HL-60 (cell line): ENCODE data around the gene STAB2.

Source experiments
- DNase-seq, 2 experiments: peaks; one replicate each; pipeline ENCODE4 v3.0.0-alpha.2; 2010 to 2020; ENCODE audit warnings: low read depth in 1 of 2, low spot score in 1 of 2
- H3K27ac ChIP-seq: fragments of 250-450 bp; sonication (Bioruptor Pico); replicated peaks from 2 replicates; pipeline ENCODE4 v1.5.1; 2020; ENCODE audit warnings: mild to moderate bottlenecking, moderate library complexity
- H3K27me3 ChIP-seq: fragments of 250-450 bp; sonication (Bioruptor Pico); 2 replicates; pipeline ENCODE4 v1.5.1; 2021; ENCODE audit warnings: mild to moderate bottlenecking, moderate library complexity; ENCODE audit not compliant: insufficient read depth, poor library complexity, severe bottlenecking
- H3K4me3 ChIP-seq: replicated peaks from 2 replicates; pipeline ENCODE4 v1.5.1; 2011; ENCODE audit warnings: mild to moderate bottlenecking, control low read depth, low read length; ENCODE audit not compliant: insufficient read depth
- CTCF ChIP-seq: IDR thresholded peaks from one replicate; pipeline ENCODE4 v1.5.1; 2011; ENCODE audit warnings: low read length, control low read depth, inconsistent platforms; ENCODE audit not compliant: insufficient read depth
- GABPA ChIP-seq: IDR thresholded peaks from 2 replicates; pipeline ENCODE4 v1.6.1; 2012; ENCODE audit warnings: low read depth
- POLR2AphosphoS5 ChIP-seq: IDR thresholded peaks from 2 replicates; pipeline ENCODE4 v1.6.1; 2012; ENCODE audit warnings: low read depth
- REST ChIP-seq: IDR thresholded peaks from 2 replicates; pipeline ENCODE4 v1.6.1; 2012; ENCODE audit warnings: low read depth; ENCODE audit not compliant: insufficient replicate concordance
- SPI1 ChIP-seq: IDR thresholded peaks from 2 replicates; pipeline ENCODE4 v1.6.1; 2012; ENCODE audit warnings: low read depth, mild to moderate bottlenecking, borderline replicate concordance

The STAB2 gene

GRCh38 chr12:103569278-103569677 lies 17.8 kb upstream of the STAB2 start:
- TF ChIP-seq CTCF (no peak), SPI1 (no peak), POLR2AphosphoS5 (no peak)
- H3K27me3 ChIP-seq: peaks cover 15% of the 10 kb centered on the region

GRCh38 chr12:103571286-103571685 lies 15.8 kb upstream of the STAB2 start:
- Histone ChIP-seq H3K27me3 (peaks cover 15% of the 10 kb centered on the region), H3K4me3 (no peak overlapping the region), H3K27ac (no peak overlapping the region)
- TF ChIP-seq GABPA: no peak
- no peak for TF ChIP-seq SPI1
- no peak for TF ChIP-seq CTCF
- TF ChIP-seq POLR2AphosphoS5: no peak
- no peak for TF ChIP-seq REST
- no peak for DNase-seq

More at GRCh38 chr12:103569278-103569677, 17.8 kb upstream of the STAB2 start:
- no peak overlapping the region for H3K4me3 ChIP-seq
- no peak overlapping the region for H3K27ac ChIP-seq
- DNase-seq: no peak

GRCh38 chr12:103572312-103573045 lies 14.6 kb upstream of the STAB2 start:
- Histone ChIP-seq H3K4me3 (no peak overlapping the region), H3K27me3 (peaks cover 15% of the 10 kb centered on the region), H3K27ac (no peak overlapping the region)
- no peak for DNase-seq
- TF ChIP-seq REST (no peak), SPI1 (no peak), POLR2AphosphoS5 (no peak), CTCF (no peak), GABPA (no peak)

GRCh38 chr12:103573185-103573584 lies 13.9 kb upstream of the STAB2 start:
- H3K4me3 ChIP-seq: no peak overlapping the region
- TF ChIP-seq CTCF: no peak
- TF ChIP-seq SPI1: no peak
- no peak for TF ChIP-seq POLR2AphosphoS5
- TF ChIP-seq REST: no peak
- no peak for TF ChIP-seq GABPA
- H3K27me3 ChIP-seq: peaks cover 15% of the 10 kb centered on the region
- no peak overlapping the region for H3K27ac ChIP-seq
- DNase-seq: no peak
